HG02981 (cell line): Measurements from ENCODE around the gene PPL.

Experiments
- ATAC-seq: cut with Tn5 transposase; IDR thresholded peaks from one replicate; pipeline ENCODE4 v1.9.1; 2021; ENCODE audit warnings: mild to moderate bottlenecking, moderate library complexity; ENCODE audit not compliant: unreplicated experiment

The PPL gene

GRCh38 chr16:4891097-4891885 is 45.7 kb downstream of the PPL start:
- no peak for ATAC-seq

- no peak for ATAC-seq
Observed at GRCh38 chr16:4890686-4891085, 46.3 kb downstream of the PPL start.

GRCh38 chr16:4890026-4890425 is 46.9 kb downstream of the PPL start:
- no peak for ATAC-seq

- no peak for ATAC-seq
Observed at GRCh38 chr16:4888428-4889135, 48.4 kb downstream of the PPL start.

- ATAC-seq = no peak
Observed at GRCh38 chr16:4886151-4886550, 50.8 kb downstream of the PPL start.

GRCh38 chr16:4884972-4885874 is 51.7 kb downstream of the PPL start:
- no peak for ATAC-seq

- ATAC-seq = no peak
Observed at GRCh38 chr16:4884209-4884608, 52.7 kb downstream of the PPL start.

- no peak for ATAC-seq
Observed at GRCh38 chr16:4883501-4883900, 53.4 kb downstream of the PPL start.

GRCh38 chr16:4882633-4883285 is 54.2 kb downstream of the PPL start:
- ATAC-seq = no peak

- no peak for ATAC-seq
Observed at GRCh38 chr16:4882000-4882632, 54.8 kb downstream of the PPL start.

GRCh38 chr16:4880006-4880580 is 56.9 kb downstream of the PPL start:
- ATAC-seq = no peak

- ATAC-seq = no peak
Observed at GRCh38 chr16:4879049-4879448, 57.9 kb downstream of the PPL start.

- ATAC-seq = no peak
Observed at GRCh38 chr16:4877380-4877685, 59.6 kb downstream of the PPL start.

- ATAC-seq = no peak
Observed at GRCh38 chr16:4876646-4877379, 60.1 kb downstream of the PPL start.

GRCh38 chr16:4874666-4875065 is 62.3 kb downstream of the PPL start:
- ATAC-seq = no peak

GRCh38 chr16:4873091-4873490 is 63.9 kb downstream of the PPL start:
- no peak for ATAC-seq

GRCh38 chr16:4871071-4871470 is 65.9 kb downstream of the PPL start:
- no peak for ATAC-seq

- no peak for ATAC-seq
Observed at GRCh38 chr16:4870138-4870671, 66.7 kb downstream of the PPL start.

GRCh38 chr16:4869147-4869805 is 67.7 kb downstream of the PPL start:
- ATAC-seq = no peak
